ENCODE results near the gene IGSF8.

DNA sequence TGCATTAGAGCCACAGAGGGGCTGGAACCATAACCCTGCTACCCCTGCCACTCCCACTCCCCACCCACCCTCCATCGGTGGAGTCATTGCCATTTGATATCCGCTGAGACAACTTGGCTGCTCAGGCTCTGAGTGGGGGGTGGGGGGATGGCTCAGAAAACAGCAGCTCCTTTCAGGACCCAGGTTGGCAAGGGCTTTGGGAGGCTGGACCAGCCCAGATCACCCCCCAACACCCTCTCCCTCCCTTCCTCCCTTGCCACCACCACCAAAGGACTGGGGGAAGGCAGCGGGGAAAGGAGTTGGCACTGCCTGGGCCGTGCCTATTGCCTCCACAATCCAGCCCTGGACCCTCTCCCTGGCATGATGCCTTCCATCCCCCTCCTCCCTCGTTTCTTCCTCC is 30.2 kb downstream of the IGSF8 start:
- TF ChIP-seq POLR2A (IDR thresholded peaks at IDR 0.05) (no peak), CTCF (IDR thresholded peaks at IDR 0.05) (no peak)
